Activated T-helper 1 cell treated with anti-CD3 and anti-CD28 coated beads, Interleukin-12 subunit alpha, Interleukin-12 subunit beta, Interleukin-2, Interleukin-4 antibody, amounts not matched to agents 30 ng/mL and 10 ng/mL and 1 ng/mL, durations not matched to agents 14 hours and 24 hours and 36 hours (primary cell): ENCODE results near the gene KIAA1755. TPM values are rescaled to one million over a fixed set of nuclear protein-coding genes. Genes with fewer than 3 reads are reported as not detected.

Experiments used
- DNase-seq: peaks from one replicate; pipeline ENCODE4 v3.0.0; 2021; ENCODE audit warnings: low spot score
- H3K27ac Mint-ChIP-seq: one replicate; pipeline ENCODE4 v1.8.0; 2021; ENCODE audit warnings: mild to moderate bottlenecking, mixed read lengths
- H3K27me3 Mint-ChIP-seq: one replicate; pipeline ENCODE4 v1.8.0; 2022; ENCODE audit warnings: mild to moderate bottlenecking, moderate library complexity, mixed read lengths; ENCODE audit not compliant: insufficient read depth
- H3K36me3 Mint-ChIP-seq: one replicate; pipeline ENCODE4 v1.8.0; 2021; ENCODE audit warnings: low read depth, mixed read lengths
- H3K4me1 Mint-ChIP-seq: one replicate; pipeline ENCODE4 v1.8.0; 2021; ENCODE audit warnings: low read depth, mixed read lengths
- H3K4me3 Mint-ChIP-seq: one replicate; pipeline ENCODE4 v1.8.0; 2021; ENCODE audit warnings: mild to moderate bottlenecking, moderate library complexity, mixed read lengths
- H3K9me3 Mint-ChIP-seq: one replicate; pipeline ENCODE4 v1.8.0; 2021; ENCODE audit warnings: mixed read lengths
- intact Hi-C: fragments of 100-400 bp; cut with micrococcal nuclease; formaldehyde crosslinking; loops from one replicate; pipeline ENCODE4 v1.15.1; 2024
- total RNA-seq: library from RNA; stranded (reverse); gene quantifications from 2 replicates; pipeline ENCODE4 v1.2.3, GENCODE V29; 2022

KIAA1755 gene
- total RNA-seq, 1 donor from 2014 or later, result not detected

GRCh38 chr20:38194971-38195504 lies 65.5 kb downstream of the KIAA1755 start:
- H3K9me3 Mint-ChIP-seq, result peaks cover 6% of the 10 kb centered on the region
- no peak overlapping the region for H3K27ac Mint-ChIP-seq
- H3K27me3 Mint-ChIP-seq, result no peaks in the 10 kb centered on the region
- H3K4me3 Mint-ChIP-seq, result no peak overlapping the region
- no peaks in the 10 kb centered on the region for H3K4me1 Mint-ChIP-seq
- no peak for DNase-seq
- no peaks in the 10 kb centered on the region for H3K36me3 Mint-ChIP-seq
- intact Hi-C loops, result no loop called here

- Mint-ChIP-seq H3K27ac (no peak overlapping the region), H3K4me3 (no peak overlapping the region), H3K27me3 (no peaks in the 10 kb centered on the region), H3K9me3 (peaks cover 6% of the 10 kb centered on the region), H3K36me3 (no peaks in the 10 kb centered on the region), H3K4me1 (no peaks in the 10 kb centered on the region)
- intact Hi-C loops, result no loop called here
- no peak for DNase-seq
These were observed 66.9 kb downstream of the KIAA1755 start for GRCh38 chr20:38193586-38194105.

- no peak overlapping the region for H3K27ac Mint-ChIP-seq
- H3K9me3 Mint-ChIP-seq, result peaks cover 6% of the 10 kb centered on the region
- no peak overlapping the region for H3K4me3 Mint-ChIP-seq
- H3K36me3 Mint-ChIP-seq, result no peaks in the 10 kb centered on the region
- no peaks in the 10 kb centered on the region for H3K4me1 Mint-ChIP-seq
- intact Hi-C loops, result no loop called here
- no peaks in the 10 kb centered on the region for H3K27me3 Mint-ChIP-seq
- no peak for DNase-seq
These were observed 68.1 kb downstream of the KIAA1755 start for GRCh38 chr20:38192323-38192885.

GRCh38 chr20:38191654-38192053 lies 68.9 kb downstream of the KIAA1755 start:
- intact Hi-C loops, result no loop called here
- no peak overlapping the region for H3K4me3 Mint-ChIP-seq
- no peaks in the 10 kb centered on the region for H3K36me3 Mint-ChIP-seq
- no peak overlapping the region for H3K27ac Mint-ChIP-seq
- peaks cover 6% of the 10 kb centered on the region for H3K9me3 Mint-ChIP-seq
- H3K27me3 Mint-ChIP-seq, result peaks cover 1% of the 10 kb centered on the region
- DNase-seq, result no peak
- no peaks in the 10 kb centered on the region for H3K4me1 Mint-ChIP-seq

GRCh38 chr20:38190936-38191371 lies 69.6 kb downstream of the KIAA1755 start:
- no peak overlapping the region for H3K27ac Mint-ChIP-seq
- intact Hi-C loops, result no loop called here

GRCh38 chr20:38190166-38190565 lies 70.4 kb downstream of the KIAA1755 start:
- peaks cover 11% of the 10 kb centered on the region for H3K27me3 Mint-ChIP-seq
- H3K36me3 Mint-ChIP-seq, result no peaks in the 10 kb centered on the region
- peaks cover 6% of the 10 kb centered on the region for H3K9me3 Mint-ChIP-seq
- no peaks in the 10 kb centered on the region for H3K4me1 Mint-ChIP-seq
- H3K4me3 Mint-ChIP-seq, result no peak overlapping the region
- intact Hi-C loops, result no loop called here
- no peak overlapping the region for H3K27ac Mint-ChIP-seq
- DNase-seq, result no peak

More at GRCh38 chr20:38190936-38191371, 69.6 kb downstream of the KIAA1755 start:
- no peak overlapping the region for H3K4me3 Mint-ChIP-seq
- H3K4me1 Mint-ChIP-seq, result no peaks in the 10 kb centered on the region
- peaks cover 6% of the 10 kb centered on the region for H3K27me3 Mint-ChIP-seq
- no peak for DNase-seq
- peaks cover 6% of the 10 kb centered on the region for H3K9me3 Mint-ChIP-seq
- H3K36me3 Mint-ChIP-seq, result no peaks in the 10 kb centered on the region

GRCh38 chr20:38187517-38187916 lies 73.0 kb downstream of the KIAA1755 start:
- no peaks in the 10 kb centered on the region for H3K9me3 Mint-ChIP-seq
- H3K4me1 Mint-ChIP-seq, result no peaks in the 10 kb centered on the region
- peaks cover 13% of the 10 kb centered on the region for H3K27me3 Mint-ChIP-seq
- no peak overlapping the region for H3K27ac Mint-ChIP-seq
- no peaks in the 10 kb centered on the region for H3K36me3 Mint-ChIP-seq
- no peak for DNase-seq
- no peak overlapping the region for H3K4me3 Mint-ChIP-seq
- intact Hi-C loops, result no loop called here

- no peaks in the 10 kb centered on the region for H3K4me1 Mint-ChIP-seq
These were observed 73.7 kb downstream of the KIAA1755 start for GRCh38 chr20:38186788-38187221.

GRCh38 chr20:38184101-38184500 lies 76.4 kb downstream of the KIAA1755 start:
- no peaks in the 10 kb centered on the region for H3K9me3 Mint-ChIP-seq
- H3K27me3 Mint-ChIP-seq, result peaks cover 13% of the 10 kb centered on the region
- no peaks in the 10 kb centered on the region for H3K4me1 Mint-ChIP-seq
- no peak overlapping the region for H3K27ac Mint-ChIP-seq
- intact Hi-C loops, result no loop called here
- no peak for DNase-seq
- no peaks in the 10 kb centered on the region for H3K36me3 Mint-ChIP-seq
- H3K4me3 Mint-ChIP-seq, result no peak overlapping the region

More at GRCh38 chr20:38186788-38187221, 73.7 kb downstream of the KIAA1755 start:
- intact Hi-C loops, result no loop called here
- Mint-ChIP-seq H3K4me3 (no peak overlapping the region), H3K27ac (no peak overlapping the region), H3K27me3 (peaks cover 13% of the 10 kb centered on the region), H3K36me3 (no peaks in the 10 kb centered on the region), H3K9me3 (no peaks in the 10 kb centered on the region)
- no peak for DNase-seq

GRCh38 chr20:38181971-38182370 lies 78.6 kb downstream of the KIAA1755 start:
- intact Hi-C loops, result no loop called here
- no peak for DNase-seq

GRCh38 chr20:38181207-38181801 lies 79.2 kb downstream of the KIAA1755 start:
- no peaks in the 10 kb centered on the region for H3K9me3 Mint-ChIP-seq
- H3K27ac Mint-ChIP-seq, result no peak overlapping the region
- intact Hi-C loops, result no loop called here

More at GRCh38 chr20:38181971-38182370, 78.6 kb downstream of the KIAA1755 start:
- H3K27ac Mint-ChIP-seq, result no peak overlapping the region
- no peaks in the 10 kb centered on the region for H3K4me1 Mint-ChIP-seq
- H3K4me3 Mint-ChIP-seq, result no peak overlapping the region
- peaks cover 16% of the 10 kb centered on the region for H3K27me3 Mint-ChIP-seq
- no peaks in the 10 kb centered on the region for H3K9me3 Mint-ChIP-seq
- no peaks in the 10 kb centered on the region for H3K36me3 Mint-ChIP-seq

GRCh38 chr20:38180781-38181180 lies 79.8 kb downstream of the KIAA1755 start:
- no peak for DNase-seq
- Mint-ChIP-seq H3K4me3 (no peak overlapping the region), H3K27me3 (peaks cover 8% of the 10 kb centered on the region), H3K36me3 (no peaks in the 10 kb centered on the region), H3K4me1 (no peaks in the 10 kb centered on the region), H3K27ac (no peak overlapping the region), H3K9me3 (no peaks in the 10 kb centered on the region)
- intact Hi-C loops, result no loop called here

More at GRCh38 chr20:38181207-38181801, 79.2 kb downstream of the KIAA1755 start:
- DNase-seq, result no peak
- no peak overlapping the region for H3K4me3 Mint-ChIP-seq
- peaks cover 11% of the 10 kb centered on the region for H3K27me3 Mint-ChIP-seq
- no peaks in the 10 kb centered on the region for H3K4me1 Mint-ChIP-seq
- H3K36me3 Mint-ChIP-seq, result no peaks in the 10 kb centered on the region

GRCh38 chr20:38179846-38180245 lies 80.7 kb downstream of the KIAA1755 start:
- Mint-ChIP-seq H3K4me1 (no peaks in the 10 kb centered on the region), H3K4me3 (no peak overlapping the region), H3K36me3 (no peaks in the 10 kb centered on the region), H3K9me3 (no peaks in the 10 kb centered on the region), H3K27me3 (peaks cover 5% of the 10 kb centered on the region), H3K27ac (no peak overlapping the region)
- intact Hi-C loops, result no loop called here
- DNase-seq, result no peak
